GM18873 (cell line): ENCODE measurements around the gene SLC7A4.
"Not testable (repeated sequence)": the region's sequence is repeated elsewhere in the genome, so short reads cannot be mapped to it uniquely, and the experiment has no call there.

Experiments used
- ATAC-seq: cut with Tn5 transposase; IDR thresholded peaks from one replicate; pipeline ENCODE4 v1.9.1; 2021; ENCODE audit warnings: mild to moderate bottlenecking, moderate library complexity, moderate number of reproducible peaks; ENCODE audit not compliant: unreplicated experiment, low FRiP score

Gene SLC7A4

DNA sequence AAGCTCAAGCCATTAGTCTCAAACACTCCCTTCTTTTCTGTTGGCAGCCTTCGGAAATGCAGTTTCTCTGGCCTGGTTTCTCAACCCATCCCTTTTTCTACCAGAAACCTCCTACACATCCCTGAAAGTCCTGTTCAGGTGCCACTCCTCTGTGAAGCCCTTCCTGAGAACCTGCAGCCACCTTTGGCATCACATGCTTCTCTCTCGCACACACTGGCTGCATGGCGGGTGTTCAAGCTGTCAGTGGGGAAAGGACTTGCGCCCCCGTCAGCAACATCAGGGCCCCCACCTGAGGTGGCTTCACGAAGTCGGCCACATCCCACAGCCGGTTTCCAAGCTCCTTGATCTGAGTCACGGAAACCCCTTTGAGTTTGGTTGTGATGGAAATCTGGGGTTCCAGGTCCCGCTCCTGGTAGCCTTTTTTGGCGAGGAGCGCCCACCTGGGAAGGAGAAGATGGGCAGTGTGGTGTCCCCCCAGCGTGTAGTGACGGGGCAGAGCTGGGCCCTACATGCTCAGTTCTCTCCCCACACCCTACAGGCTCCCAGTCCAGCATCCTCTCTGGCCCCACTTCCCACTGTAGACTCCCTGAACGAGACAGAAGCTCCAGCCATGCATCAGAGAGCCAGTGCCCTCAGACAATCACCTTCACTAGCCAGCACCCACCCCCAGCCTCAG, 11.6 kb upstream of the SLC7A4 start:
- ATAC-seq = no peak

DNA sequence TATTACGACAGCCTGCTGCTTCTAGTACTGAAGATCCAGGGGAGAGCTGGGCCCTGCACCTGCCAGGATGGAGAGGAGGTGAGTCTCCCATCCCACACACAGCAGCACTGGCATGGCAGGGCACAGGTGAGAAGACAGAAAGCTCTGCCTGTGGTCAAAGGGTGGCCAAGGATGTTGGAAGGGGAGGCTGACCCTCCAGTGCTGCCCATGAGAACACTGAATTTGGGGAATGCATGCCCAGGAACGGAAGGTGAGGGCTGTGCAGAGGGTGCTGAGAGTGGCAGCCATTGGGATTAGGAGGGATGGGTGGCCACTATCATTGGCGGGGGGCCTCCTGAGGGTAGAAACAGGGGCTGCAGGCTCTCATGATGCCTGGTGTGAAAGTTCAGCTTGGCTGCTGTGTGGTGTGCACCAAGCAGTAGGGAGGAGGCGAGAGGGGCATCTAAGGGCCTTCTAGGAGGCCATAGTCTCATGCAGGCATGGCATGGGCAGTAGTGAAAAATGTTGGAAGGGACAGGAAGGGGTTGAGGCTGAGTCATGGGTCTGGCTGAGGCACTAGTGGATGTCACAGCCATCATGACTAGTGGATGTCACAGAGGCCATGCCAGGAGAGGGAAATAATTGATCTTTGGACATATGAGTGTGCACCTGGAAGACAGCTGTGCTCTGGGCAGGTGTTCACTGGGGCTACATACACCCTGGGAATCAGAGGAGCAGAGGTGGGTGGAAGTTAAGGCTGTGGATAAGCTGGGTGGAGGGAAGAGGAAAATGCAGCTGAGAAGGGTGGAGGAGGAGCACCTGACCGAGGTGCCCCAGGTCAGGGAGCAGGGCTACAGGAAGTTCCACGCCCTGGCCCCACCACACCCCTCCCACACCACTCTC, 10.9 kb upstream of the SLC7A4 start:
- no peak for ATAC-seq

DNA sequence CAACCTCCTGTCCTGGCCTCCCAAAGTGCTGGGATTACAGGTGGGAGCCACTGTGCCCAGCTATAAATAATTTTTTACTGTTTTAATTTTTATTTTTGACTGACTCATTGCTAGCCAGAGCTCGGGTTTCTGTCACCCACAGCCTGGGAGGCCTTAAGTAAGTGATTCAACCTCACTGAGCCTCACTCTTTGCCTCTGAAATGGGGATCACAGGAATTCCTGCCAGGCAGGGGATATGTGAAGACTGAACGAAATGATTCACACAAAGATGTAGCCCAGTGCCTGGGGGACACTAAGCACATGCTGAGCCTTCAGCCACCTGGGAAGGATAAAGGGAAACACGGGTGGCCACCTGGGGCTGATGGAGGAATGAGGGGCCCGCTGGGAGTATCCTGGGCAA, 9.6 kb upstream of the SLC7A4 start:
- ATAC-seq = no peak

DNA sequence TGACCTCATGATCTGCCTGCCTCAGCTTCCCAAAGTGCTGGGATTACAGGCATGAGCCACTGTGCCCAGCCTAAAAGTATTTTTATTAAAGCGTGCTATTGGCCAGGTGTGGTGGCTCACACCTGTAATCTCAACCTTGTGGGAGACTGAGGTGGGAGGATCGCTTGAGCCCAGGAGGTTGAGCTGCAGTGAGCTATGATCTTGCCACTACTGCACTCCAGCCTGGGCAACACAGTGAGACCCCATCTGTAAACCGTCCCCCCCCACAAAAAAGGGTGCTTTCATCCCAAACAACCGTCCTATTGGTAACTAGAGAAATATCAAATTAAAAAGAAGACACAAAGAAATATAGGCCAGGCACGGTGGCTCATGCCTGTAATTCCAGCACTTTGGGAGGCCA, 6.8 kb upstream of the SLC7A4 start:
- ATAC-seq = not testable (repeated sequence)

DNA sequence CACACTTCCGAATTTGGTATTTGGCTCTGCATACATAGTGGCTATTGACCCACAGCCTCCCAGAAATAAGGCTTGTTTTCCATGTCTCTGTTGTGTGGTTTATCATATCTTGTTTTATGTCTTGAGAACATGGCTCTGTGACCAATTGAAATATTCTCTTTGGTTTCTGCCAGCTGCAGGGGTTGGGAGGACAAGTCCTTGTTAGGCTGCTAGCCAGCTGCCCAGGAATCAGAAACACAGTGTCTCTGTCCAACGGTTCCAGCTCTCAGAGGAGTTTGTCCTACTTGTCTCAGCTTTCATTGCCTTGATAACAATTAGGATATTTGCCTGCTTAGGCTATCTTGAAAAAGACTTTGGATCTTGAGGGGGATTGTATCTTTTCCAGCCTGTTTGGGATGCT, 6.0 kb upstream of the SLC7A4 start:
- ATAC-seq = no peak

DNA sequence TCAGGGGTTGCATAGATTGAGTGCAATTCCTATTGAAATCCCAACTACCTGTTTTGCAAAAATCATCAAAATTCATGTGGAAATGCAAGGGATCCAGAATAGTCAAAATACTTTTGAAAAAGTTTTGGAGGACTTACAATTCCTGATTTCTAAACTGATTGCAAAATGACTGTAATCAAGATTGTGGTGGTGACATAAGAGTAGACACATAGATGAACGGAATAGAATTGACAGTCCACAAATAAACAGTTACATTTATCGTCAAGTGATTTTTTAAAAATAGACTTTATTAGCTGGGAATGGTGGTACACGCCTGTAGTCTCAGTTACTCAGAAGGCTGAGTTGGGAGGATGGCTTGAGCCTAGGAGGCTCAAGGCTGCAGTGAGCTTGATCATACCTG, 2.6 kb upstream of the SLC7A4 start:
- ATAC-seq = no peak

DNA sequence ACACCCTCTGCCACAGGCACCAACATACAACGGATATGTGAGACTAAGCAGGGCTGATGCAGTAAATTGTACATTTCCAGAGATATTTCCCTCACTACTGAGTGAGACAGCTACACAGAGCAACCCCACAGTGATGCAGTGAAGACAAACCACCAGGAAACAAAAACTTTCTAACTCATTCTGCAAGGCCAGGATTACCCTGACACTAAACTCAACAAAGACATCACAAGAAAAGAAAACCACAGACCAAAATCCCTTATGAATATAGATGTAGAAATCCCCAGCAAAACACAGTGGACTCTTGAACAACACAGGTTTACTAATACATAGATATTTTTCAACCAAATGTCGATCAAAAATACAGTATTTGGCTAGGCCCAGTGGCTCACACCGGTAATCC, 1.5 kb upstream of the SLC7A4 start:
- ATAC-seq = no peak

DNA sequence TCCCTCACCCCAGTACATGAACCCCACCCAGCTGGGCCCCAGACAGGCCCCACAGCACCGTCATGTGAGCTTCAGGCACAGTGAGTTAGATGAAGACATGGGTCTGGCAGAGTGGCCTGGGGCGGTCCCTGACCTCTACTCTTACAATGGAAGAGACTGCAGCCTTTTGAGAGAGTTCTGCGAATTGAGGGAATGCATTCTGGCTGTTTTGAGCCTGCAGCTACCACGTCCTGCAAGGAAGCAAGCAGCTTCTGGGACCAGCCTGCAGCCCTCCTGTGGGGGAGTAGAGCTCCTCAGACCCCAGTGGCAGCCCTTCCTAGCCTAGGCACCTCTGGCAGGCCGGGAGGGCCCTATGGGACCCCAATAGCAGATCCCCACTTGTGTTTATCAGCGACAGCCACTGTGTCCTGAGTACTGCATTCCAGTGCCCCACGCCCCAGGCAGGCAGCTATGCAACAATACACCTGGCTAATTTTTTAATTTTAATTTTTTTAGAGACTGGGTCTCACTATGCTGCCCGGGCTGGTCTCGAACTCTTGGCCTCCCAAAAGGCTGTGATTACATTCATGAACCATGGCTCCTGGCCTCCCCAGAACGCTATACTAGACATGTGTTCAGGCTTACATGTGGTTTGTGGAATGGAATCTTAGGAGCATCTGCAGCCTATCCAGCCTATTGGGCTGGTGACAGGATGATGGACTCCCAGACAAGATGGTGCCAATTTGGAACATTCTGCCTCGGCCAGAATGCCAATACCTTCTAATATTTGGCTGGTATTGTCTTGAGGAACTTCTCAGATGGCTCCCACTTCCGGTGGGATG, 717 bp upstream of the SLC7A4 start:
- ATAC-seq = no peak

DNA sequence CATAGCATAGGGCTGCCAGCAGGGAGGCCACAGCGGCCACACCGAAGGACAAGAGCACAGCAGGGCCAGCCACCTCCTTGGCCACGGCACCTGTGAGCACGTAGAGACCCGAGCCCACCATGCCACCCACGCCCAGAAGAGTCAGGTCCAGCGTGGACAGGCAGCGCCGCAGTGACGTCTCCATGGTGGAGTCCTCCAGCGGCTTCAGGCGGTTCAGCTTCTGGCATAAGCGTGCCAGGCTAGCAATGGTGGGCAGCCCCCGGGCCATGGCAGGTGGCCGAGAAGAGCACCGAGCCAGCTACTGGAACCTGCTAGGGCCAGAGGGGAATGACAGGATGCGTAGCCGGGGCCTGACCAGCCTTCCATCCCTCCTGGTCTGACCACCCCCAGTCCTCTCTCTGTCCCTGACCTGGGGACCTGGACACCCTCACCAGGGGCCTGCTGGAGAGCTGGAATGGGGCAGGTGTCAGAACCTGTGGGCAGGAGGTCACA, 770 bp downstream of the SLC7A4 start:
- no peak for ATAC-seq

DNA sequence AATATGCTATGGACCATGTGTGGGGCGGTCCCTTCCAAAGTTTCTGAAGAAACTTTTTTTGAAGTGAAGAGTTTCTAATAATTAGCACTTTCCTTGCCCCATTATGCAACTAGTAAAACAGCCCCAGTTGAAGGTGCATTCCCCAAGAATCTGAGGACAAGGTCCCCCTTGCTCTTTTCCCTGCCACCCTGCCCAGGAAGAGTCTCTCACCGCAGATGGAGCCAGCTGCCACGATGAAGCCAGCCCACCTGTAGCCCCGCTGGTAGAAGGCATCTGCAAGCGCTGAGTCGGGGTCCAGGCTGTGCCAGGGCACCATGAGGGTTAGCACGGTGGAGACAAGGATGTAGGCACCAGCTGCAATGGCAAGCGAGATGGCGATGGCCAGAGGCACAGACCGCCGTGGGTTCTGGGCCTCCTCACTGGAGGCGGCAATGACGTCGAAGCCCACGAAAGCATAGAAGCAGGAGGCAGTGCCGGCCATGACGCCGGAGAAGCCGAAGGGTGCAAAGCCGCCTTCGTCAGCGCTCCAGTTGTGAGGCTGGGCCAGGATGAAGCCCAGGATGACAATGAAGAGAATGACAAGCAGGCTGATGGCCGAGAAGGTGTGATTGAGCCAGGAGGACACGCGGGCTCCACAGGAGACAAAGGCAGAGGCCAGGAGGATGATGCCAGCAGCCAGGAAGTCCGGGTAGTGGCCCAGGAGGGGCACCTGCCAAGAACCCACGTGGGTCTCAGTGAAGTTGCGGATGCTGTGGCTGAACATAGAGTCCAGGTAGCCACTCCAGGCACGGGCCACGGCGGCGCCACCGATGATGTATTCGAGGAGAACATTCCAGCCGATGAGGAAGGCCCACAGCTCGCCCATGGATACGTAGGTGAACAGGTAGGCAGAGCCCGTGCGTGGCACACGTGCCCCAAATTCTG, 1.5 kb downstream of the SLC7A4 start:
- ATAC-seq = no peak

DNA sequence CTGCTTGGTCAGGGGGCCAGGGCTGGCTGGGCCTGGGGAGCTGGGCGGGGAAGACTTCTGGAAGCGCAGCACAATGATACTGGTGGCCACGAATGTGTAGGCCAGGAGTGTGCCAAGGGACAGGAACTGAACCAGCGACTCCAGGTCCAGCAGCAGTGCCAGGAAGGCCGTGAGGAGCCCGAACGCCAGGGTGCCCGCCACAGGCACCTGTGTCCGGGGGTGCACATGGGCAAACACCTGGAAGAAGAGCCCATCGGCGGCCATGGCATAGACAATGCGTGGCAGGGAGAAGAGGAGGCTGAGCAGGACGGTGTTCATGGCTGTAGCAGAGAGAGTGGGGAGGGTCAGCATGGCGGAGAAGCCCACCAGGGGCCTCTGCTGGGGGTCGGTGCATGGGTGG, 2.3 kb downstream of the SLC7A4 start:
- no peak for ATAC-seq

DNA sequence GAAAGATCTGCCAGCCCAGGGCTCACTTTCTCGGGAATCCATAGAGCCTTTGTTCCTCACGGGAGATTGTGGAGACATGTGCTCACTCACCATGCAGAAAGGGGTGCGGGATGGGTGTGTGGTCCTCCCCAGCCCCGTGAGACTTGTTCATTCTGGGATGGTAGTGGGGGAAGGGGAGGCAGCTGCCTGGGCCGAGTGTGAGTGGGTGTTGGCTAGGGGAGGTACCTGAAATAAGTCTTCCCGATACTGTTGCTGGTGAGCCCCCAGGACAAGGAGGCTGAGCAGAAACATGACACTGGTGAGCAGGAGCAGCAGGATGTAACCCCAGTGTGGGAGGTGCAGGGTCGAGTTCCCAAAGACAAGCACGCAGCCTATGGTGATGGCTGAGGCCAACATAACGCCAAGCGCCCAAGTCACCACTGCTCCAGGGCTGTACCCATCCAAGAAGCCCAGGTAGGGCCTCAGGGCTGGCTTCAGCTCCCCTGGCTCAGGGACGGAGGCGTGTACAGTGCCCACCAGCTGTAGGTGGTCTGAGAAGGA, 2.8 kb downstream of the SLC7A4 start:
- no peak for ATAC-seq

DNA sequence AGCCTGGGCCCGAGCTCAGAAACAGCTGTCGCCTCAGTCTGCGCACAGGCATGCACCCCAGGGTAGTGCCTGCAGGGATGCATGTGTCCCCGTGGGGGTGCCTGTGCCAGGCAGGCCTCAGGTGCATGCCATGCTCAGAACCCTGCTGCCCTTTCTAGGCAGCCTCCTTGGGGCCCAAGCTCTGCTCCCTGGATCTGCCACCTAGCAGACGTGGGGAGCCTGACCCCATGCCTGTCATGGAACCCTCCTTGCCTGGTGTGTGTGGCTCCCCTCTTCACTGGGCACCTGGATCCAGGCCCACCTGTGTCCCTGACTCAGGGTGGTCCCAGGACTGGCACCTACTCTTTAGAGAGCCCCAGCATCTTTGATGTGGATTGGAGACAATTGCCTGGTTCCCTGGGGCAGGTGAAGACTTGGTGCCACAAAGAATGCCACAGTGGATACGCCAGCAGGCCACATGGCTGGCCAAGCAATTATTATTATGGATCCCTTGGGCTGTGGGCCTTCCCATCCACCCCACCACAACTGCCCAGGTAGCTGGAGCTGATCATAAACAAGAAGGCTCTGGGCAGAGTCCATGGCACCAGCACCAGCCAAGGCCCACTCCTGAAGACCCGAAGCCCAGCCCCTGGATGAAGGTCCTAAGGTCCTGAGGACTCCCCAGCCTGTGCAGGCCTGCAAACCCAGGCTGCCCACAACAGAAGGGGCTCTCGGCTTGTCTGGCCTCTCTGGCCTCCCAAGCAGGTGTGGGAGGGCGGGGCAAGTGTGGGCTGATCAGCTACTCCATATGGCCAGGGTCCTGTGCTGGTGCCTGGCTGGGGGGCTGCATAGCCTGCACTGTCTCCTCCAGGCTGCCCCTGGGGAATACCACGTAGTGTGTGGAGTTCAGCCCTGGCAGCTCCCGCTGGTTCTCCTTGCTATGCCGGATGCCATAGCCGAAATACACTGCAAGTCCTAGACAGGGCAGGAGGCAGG, 3.8 kb downstream of the SLC7A4 start:
- ATAC-seq = no peak

DNA sequence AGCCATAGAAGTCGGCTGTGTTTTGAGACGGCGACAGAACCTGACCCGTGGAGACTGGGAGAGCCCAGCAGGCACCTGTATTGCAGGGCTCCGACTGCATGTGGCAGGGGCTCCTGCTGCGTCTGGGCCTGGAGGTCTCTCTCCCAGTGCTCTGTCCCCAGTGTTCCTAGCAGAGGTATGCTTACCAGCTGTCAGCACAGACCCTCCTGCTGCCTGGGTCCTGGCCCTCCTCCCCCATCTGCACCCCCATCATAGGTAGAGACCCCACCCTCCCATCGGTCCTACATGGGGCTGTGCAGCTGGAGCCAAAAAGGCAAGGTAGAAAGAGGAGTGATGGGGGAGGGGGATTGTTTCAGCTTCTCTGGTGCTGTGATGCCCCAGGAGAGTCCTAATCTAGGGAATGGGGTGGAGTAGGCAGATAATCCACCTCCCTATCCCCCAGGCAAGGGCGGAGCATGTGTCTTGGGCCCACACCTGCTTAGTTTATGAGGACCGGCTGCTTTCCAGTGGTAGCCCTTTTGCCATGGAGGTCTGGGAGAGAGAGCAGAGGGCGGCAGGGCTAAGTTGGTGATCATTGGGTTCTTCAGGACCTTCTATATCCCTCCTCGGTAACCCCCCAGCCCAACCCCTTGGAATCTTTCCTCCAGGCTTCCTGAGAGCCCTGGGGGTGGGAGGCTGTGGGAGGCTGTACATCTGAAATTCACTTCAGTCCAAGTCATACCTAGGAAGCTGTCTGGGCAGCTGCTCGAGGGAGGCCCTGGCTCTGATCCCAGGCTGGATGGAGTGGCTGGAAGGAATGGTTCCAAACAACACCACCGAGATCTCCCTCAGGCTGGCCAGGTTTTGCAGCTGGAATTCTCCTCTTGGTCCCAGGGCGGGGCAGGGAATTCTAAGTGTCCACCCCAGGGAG, 5.3 kb downstream of the SLC7A4 start:
- ATAC-seq = no peak

DNA sequence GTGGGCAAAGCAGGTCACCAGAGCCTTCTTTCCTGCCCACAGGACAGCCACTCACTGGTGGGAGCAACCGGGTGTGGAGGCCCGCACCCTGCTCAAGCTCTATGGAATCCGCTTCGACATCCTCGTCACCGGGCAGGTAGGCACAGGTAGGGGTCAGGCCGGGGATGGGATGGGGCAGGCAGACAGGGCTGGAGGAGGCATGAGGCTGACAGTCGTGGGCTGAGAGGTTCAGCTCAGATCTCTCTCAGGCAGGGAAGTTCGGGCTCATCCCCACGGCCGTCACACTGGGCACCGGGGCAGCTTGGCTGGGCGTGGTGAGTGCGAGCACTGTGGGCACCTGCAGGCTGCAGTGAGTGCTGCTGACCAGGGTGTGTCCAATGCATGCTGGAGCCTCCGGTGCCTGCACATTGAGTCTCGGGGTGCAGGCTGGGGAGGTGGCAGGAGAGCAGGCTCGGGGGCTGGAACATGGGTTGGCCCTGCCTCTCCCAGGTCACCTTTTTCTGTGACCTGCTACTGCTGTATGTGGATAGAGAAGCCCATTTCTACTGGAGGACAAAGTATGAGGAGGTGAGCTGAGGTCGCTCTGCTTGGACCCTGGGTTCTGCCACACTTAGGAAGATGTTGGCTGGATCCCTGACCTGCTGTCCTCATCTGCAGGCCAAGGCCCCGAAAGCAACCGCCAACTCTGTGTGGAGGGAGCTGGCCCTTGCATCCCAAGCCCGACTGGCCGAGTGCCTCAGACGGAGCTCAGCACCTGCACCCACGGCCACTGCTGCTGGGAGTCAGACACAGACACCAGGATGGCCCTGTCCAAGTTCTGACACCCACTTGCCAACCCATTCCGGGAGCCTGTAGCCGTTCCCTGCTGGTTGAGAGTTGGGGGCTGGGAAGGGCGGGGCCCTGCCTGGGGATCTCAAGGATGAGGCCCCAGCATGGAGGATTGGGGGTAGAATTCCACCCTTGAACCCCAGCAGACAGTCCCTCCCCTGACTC, 6.3 kb downstream of the SLC7A4 start:
- no peak for ATAC-seq

DNA sequence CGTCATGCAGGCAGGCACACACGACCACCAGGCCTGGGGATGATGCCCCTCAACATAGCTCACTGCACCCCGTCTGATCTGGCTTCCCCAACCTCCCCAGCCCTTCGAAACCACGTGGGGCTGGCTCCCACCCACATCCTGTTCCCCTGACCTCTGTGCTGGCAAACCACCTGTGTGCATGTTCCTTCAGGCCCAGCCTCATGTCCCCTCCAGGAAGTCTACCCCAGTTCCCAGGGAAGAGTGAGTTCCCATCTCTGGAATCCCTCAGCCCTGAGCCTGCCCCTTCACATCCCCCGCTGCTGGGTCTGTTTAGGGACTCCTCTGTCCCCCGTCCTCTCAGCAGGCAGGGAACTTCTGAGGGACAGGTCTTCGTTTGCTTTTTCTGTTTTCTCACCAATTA, 7.1 kb downstream of the SLC7A4 start:
- no peak for ATAC-seq
